Breast epithelium (tissue), 3 donors: ENCODE data around the gene PGA5.

Experiments used
- POLR2A ChIP-seq: fragments of 450-650 bp; IDR thresholded peaks from one replicate; pipeline ENCODE4 v1.6.1; 2016; ENCODE audit warnings: antibody characterized with exemption, mild to moderate bottlenecking, moderate library complexity
- POLR2AphosphoS5 ChIP-seq, 3 donors: sonication (generic); formaldehyde crosslinking; IDR thresholded peaks; one replicate each; pipeline ENCODE4 v1.6.1; 2017; ENCODE audit warnings: antibody characterized with exemption in 3 of 3
- TF ChIP-seq, protein P1 (sequence below), 3 donors: fragments of 450-650 bp; IDR thresholded peaks; one replicate each; pipeline ENCODE4 v1.5.1; 2016 to 2017; ENCODE audit warnings: antibody characterized with exemption in 3 of 3, mild to moderate bottlenecking in 3 of 3, moderate library complexity in 3 of 3

DNA sequence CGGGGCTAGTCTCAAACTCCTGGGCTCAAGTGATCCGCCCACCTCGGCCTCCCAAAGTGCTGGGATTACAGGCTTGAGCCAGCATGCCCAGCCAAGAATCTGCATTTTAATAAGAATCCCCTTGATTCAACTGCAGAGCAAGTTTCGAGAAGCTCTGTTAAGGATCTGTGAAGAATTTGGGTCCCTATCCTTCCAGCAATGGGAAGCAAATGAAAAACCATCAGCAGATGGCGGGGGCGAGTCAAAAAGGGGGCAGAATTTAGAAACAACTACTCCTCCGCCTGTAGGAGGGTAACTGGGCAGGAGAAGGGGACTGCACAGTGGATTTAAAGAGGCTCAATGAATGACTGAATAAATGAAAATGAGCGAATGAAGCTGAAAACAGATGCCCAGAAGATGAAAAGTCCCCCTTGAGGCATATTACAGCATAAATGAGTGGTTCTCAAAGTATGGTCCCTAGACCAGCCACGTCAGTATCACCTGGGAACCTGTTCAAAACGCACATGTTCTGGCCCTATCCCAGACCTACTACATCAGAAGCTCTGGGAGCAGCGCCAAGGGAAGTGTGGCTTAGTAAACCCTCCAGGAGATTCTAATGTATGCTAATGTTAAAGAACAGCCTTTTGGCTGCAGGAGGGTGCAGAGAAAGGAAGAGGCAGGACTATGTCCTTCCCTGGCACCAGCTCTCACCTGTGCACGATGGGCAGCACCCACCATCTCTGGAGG lies 39.1 kb downstream of the PGA5 start:
- TF ChIP-seq, protein P1, sequence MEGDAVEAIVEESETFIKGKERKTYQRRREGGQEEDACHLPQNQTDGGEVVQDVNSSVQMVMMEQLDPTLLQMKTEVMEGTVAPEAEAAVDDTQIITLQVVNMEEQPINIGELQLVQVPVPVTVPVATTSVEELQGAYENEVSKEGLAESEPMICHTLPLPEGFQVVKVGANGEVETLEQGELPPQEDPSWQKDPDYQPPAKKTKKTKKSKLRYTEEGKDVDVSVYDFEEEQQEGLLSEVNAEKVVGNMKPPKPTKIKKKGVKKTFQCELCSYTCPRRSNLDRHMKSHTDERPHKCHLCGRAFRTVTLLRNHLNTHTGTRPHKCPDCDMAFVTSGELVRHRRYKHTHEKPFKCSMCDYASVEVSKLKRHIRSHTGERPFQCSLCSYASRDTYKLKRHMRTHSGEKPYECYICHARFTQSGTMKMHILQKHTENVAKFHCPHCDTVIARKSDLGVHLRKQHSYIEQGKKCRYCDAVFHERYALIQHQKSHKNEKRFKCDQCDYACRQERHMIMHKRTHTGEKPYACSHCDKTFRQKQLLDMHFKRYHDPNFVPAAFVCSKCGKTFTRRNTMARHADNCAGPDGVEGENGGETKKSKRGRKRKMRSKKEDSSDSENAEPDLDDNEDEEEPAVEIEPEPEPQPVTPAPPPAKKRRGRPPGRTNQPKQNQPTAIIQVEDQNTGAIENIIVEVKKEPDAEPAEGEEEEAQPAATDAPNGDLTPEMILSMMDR (IDR thresholded peaks at IDR 0.05): no peak
- TF ChIP-seq POLR2AphosphoS5 (IDR thresholded peaks at IDR 0.05) (no peak), POLR2A (no peak)
